ENCODE measurements around the gene ESRRB.

- TF ChIP-seq CTCF (conservative IDR thresholded peaks at IDR 0.05; ENCODE audit: low read length) (no peak), EZH2phosphoT487 (IDR thresholded peaks at IDR 0.05; ENCODE audit: borderline replicate concordance) (no peak)
Observed at GRCh38 chr14:76486251-76486743, 110.4 kb downstream of the ESRRB start.
